Right cardiac atrium (tissue), 5 donors: ENCODE measurements around the gene CASP4. TPM values are rescaled to one million over a fixed set of nuclear protein-coding genes. Genes with fewer than 3 reads are reported as not detected.
"Not testable (repeated sequence)": the region's sequence is repeated elsewhere in the genome, so short reads cannot be mapped to it uniquely, and the experiment has no call there.

Experiments used
- ATAC-seq, 2 donors: fragments of 200-7000 bp; cut with Tn5 transposase; one replicate each; pipeline versions ENCODE4 v1.8.0 to v1.9.1; 2020; ENCODE audit warnings: moderate library complexity in 2 of 2, mild to moderate bottlenecking in 1 of 2
- DNase-seq, 3 donors: peaks; one replicate each; pipeline ENCODE4 v3.0.0-alpha.2; 2020
- H3K27ac ChIP-seq: one replicate; pipeline ENCODE4 v1.5.1; 2013; ENCODE audit warnings: mild to moderate bottlenecking, low read length, control low read depth, moderate library complexity
- H3K27me3 ChIP-seq: one replicate; pipeline ENCODE4 v1.6.1; 2013; ENCODE audit not compliant: control insufficient read depth, insufficient read depth
- H3K4me1 ChIP-seq: one replicate; pipeline ENCODE4 v1.6.1; 2013; ENCODE audit warnings: low read length; ENCODE audit not compliant: control insufficient read depth, insufficient read depth
- H3K4me3 ChIP-seq: one replicate; pipeline ENCODE4 v1.5.1; 2013; ENCODE audit warnings: low read length, control low read depth
- H3K9me3 ChIP-seq: one replicate; pipeline ENCODE4 v1.6.1; 2013; ENCODE audit warnings: low read length; ENCODE audit not compliant: control insufficient read depth
- WGBS: extraction: QIAGEN DNeasy Blood & Tissue Kit; methylation state at CpG from one replicate; pipeline ENCODE4 v1.1.7; 2013; 5-methylcytosine and 5-hydroxymethylcytosine counted together
- intact Hi-C, 4 donors: fragments of 100-400 bp; cut with DNase I; formaldehyde crosslinking; loops; one replicate each; pipeline versions ENCODE4 v1.11.0 to v1.14.0; 2022 to 2023
- polyA plus RNA-seq: library from polyadenylated mRNA; stranded (reverse); fragments of 200-250 nt; gene quantifications from one replicate; pipeline ENCODE4 v1.2.3, GENCODE V29; 2013
- total RNA-seq, 4 donors: library from RNA; stranded (reverse); fragmentation: NEBNext Ultra II Directional; extraction: Animal tissue kit (Norgen Biotek cat#: 25700); gene quantifications; one replicate each; pipeline ENCODE4 v1.2.1, GENCODE V29; 2021
- donor health status: healthy with polysubstance abuse.
- donor health status: DM: no; HTN: yes; CAD: no.
- donor health status: DM: no; HTN: no; CAD: no.
- donor health status: DM: no; HTN: yes; CAD: no; lungs with severe emphysema.
- donor health status: DM: yes; HTN: yes; CAD: no.

CASP4 gene
- total and polyA plus RNA-seq, 5 donors: 16.5 to 19.9 (median 18.4) TPM

- ATAC-seq (no peak), DNase-seq (no peak)
- intact Hi-C loops: no loop called here
- no peaks in the 10 kb centered on the region for H3K4me1 ChIP-seq
- no peak overlapping the region for H3K4me3 ChIP-seq
- no peak overlapping the region for H3K27ac ChIP-seq
- 97% methylated on average over 3 of the region's 3 CpGs for WGBS
- no peaks in the 10 kb centered on the region for H3K9me3 ChIP-seq
- H3K27me3 ChIP-seq: no peaks in the 10 kb centered on the region
Observed at GRCh38 chr11:104957280-104957679, 11.1 kb downstream of the CASP4 start.

- intact Hi-C loops: no loop called here
- no peaks in the 10 kb centered on the region for H3K27me3 ChIP-seq
- DNase-seq: no peak
- no peak overlapping the region for H3K4me3 ChIP-seq
- H3K4me1 ChIP-seq: no peaks in the 10 kb centered on the region
- H3K27ac ChIP-seq: no peak overlapping the region
- no peaks in the 10 kb centered on the region for H3K9me3 ChIP-seq
- no peak for ATAC-seq
Observed at GRCh38 chr11:104956528-104956927, 11.8 kb downstream of the CASP4 start.

GRCh38 chr11:104946907-104947306 is 21.5 kb downstream of the CASP4 start:
- Histone ChIP-seq H3K4me3 (no peak overlapping the region), H3K9me3 (no peaks in the 10 kb centered on the region), H3K27ac (no peak overlapping the region), H3K4me1 (no peaks in the 10 kb centered on the region), H3K27me3 (no peaks in the 10 kb centered on the region)
- ATAC-seq (peak; percentile 33 to 63), DNase-seq (no peak)
- intact Hi-C loops: no loop called here
- 11% methylated on average over 2 of the region's 2 CpGs for WGBS

GRCh38 chr11:104944076-104944475 is 24.3 kb downstream of the CASP4 start:
- no peaks in the 10 kb centered on the region for H3K4me1 ChIP-seq
- intact Hi-C loops: no loop called here
- DNase-seq (no peak), ATAC-seq (no peak)
- no peaks in the 10 kb centered on the region for H3K9me3 ChIP-seq
- no peak overlapping the region for H3K4me3 ChIP-seq
- no peak overlapping the region for H3K27ac ChIP-seq
- H3K27me3 ChIP-seq: no peaks in the 10 kb centered on the region

GRCh38 chr11:104943561-104943960 is 24.8 kb downstream of the CASP4 start:
- 46% methylated on average over 2 of the region's 2 CpGs for WGBS
- DNase-seq: no peak
- intact Hi-C loops: no loop called here
- Histone ChIP-seq H3K27ac (no peak overlapping the region), H3K9me3 (no peaks in the 10 kb centered on the region), H3K4me3 (no peak overlapping the region), H3K27me3 (no peaks in the 10 kb centered on the region), H3K4me1 (no peaks in the 10 kb centered on the region)
- no peak for ATAC-seq

- no peak for ATAC-seq
- DNase-seq: no peak
- H3K4me1 ChIP-seq: no peaks in the 10 kb centered on the region
- no peak overlapping the region for H3K4me3 ChIP-seq
- no peak overlapping the region for H3K27ac ChIP-seq
- no peaks in the 10 kb centered on the region for H3K9me3 ChIP-seq
- H3K27me3 ChIP-seq: no peaks in the 10 kb centered on the region
- intact Hi-C loops: no loop called here
- 59% methylated on average over 1 of the region's 1 CpG for WGBS
Observed at GRCh38 chr11:104934594-104934993, 33.8 kb downstream of the CASP4 start.

- H3K4me3 ChIP-seq, intact Hi-C loops, H3K27ac ChIP-seq, H3K9me3 ChIP-seq, H3K4me1 ChIP-seq, ATAC-seq, H3K27me3 ChIP-seq, DNase-seq: not testable (repeated sequence)
- WGBS: 94% methylated on average over 3 of the region's 3 CpGs
Observed at GRCh38 chr11:104934073-104934472, 34.3 kb downstream of the CASP4 start.

GRCh38 chr11:104928811-104929210 is 39.6 kb downstream of the CASP4 start:
- Histone ChIP-seq H3K27ac (no peak overlapping the region), H3K27me3 (no peaks in the 10 kb centered on the region), H3K9me3 (no peaks in the 10 kb centered on the region), H3K4me1 (no peaks in the 10 kb centered on the region), H3K4me3 (no peak overlapping the region)
- intact Hi-C loops: no loop called here
- ATAC-seq (no peak), DNase-seq (no peak)

GRCh38 chr11:104926771-104927611 is 41.4 kb downstream of the CASP4 start:
- Histone ChIP-seq H3K27me3 (no peaks in the 10 kb centered on the region), H3K27ac (no peak overlapping the region), H3K4me1 (no peaks in the 10 kb centered on the region), H3K9me3 (no peaks in the 10 kb centered on the region), H3K4me3 (no peak overlapping the region)
- DNase-seq (no peak), ATAC-seq (no peak)
- intact Hi-C loops: no loop called here
- whole genome bisulfite sequencing: 77% methylated on average over 9 of the region's 9 CpGs

- Histone ChIP-seq H3K27ac (no peak overlapping the region), H3K27me3 (no peaks in the 10 kb centered on the region), H3K4me3 (no peak overlapping the region), H3K9me3 (no peaks in the 10 kb centered on the region), H3K4me1 (no peaks in the 10 kb centered on the region)
- WGBS: 96% methylated on average over 6 of the region's 6 CpGs
- DNase-seq: no peak
- ATAC-seq: no peak
- intact Hi-C loops: no loop called here
Observed at GRCh38 chr11:104925850-104926249, 42.5 kb downstream of the CASP4 start.

- 26% methylated on average over 6 of the region's 6 CpGs for WGBS
- peak overlapping the region; percentile 58 for H3K27ac ChIP-seq
- no peaks in the 10 kb centered on the region for H3K4me1 ChIP-seq
- H3K9me3 ChIP-seq: no peaks in the 10 kb centered on the region
- ATAC-seq: peak; percentile 58 to 66
- H3K4me3 ChIP-seq: peak overlapping the region; percentile 91
- intact Hi-C loops: no loop called here
- no peak for DNase-seq
- no peaks in the 10 kb centered on the region for H3K27me3 ChIP-seq
Observed at GRCh38 chr11:104918113-104918824, 50.1 kb downstream of the CASP4 start.
